Heart left ventricle (tissue), 13 donors: ENCODE results near the gene PHLDB3.

ENCODE experiments used
- CTCF ChIP-seq, 12 donors: fragments of 200-600 bp; sonication (generic) in 4 of 12; IDR thresholded peaks; one replicate each; pipeline versions ENCODE4 v1.5.0 to v1.8.0; 2018 to 2022; ENCODE audit warnings: antibody characterized with exemption in 12 of 12, mild to moderate bottlenecking in 5 of 12
- POLR2A ChIP-seq, 2 donors: fragments of 450-650 bp; IDR thresholded peaks; one replicate each; pipeline ENCODE4 v1.6.1; 2017; ENCODE audit warnings: antibody characterized with exemption in 2 of 2, mild to moderate bottlenecking in 2 of 2, moderate library complexity in 2 of 2
- donor health status: ischemic (EF 13 %, LVEDD 7.1; RV severe dilation, severe dysfunction).
- donor health status: DM: no; HTN: yes; CAD: no.
- donor health status: DM: no; HTN: no; CAD: no.
- donor health status: ischemic (EF 25% LVEDD 6.9; RV normal size, moderate dysfunction).
- donor health status: ischemic (EF 25% LVEDD 5.7; RV mildly dilated, moderate dysfunction).
- donor health status: ischemic (EF 35%, LVEDD 5.7; RV mildly dilated, moderate dysfunction).
- donor health status: nonischemic (EF 11% LVEDD 7.7; RV severe dilation, severe dysfunction).
- donor health status: DM: yes; HTN: yes; CAD: no.
- donor health status: PGD.
- donor health status: ischemic (EF 29% LVEDD 5.4; RV normal size, mild dysfunction).
- donor health status: nonischemic (EF 23%, LVEDD 6.1; RV moderate dilation, normal function).

GRCh38 chr19:43437712-43438111, 66.8 kb downstream of the PHLDB3 start:
- TF ChIP-seq CTCF (IDR thresholded peaks at IDR 0.05) (no peak), POLR2A (IDR thresholded peaks at IDR 0.05) (no peak)
